Prostate gland (tissue), 2 donors: ENCODE data around the gene FUCA2.

Experiments
- POLR2A ChIP-seq: fragments of 450-650 bp; IDR thresholded peaks from one replicate; pipeline ENCODE4 v1.6.1; 2016; ENCODE audit warnings: antibody characterized with exemption, mild to moderate bottlenecking
- POLR2AphosphoS5 ChIP-seq: sonication (generic); formaldehyde crosslinking; IDR thresholded peaks from one replicate; pipeline ENCODE4 v1.6.1; 2017; ENCODE audit warnings: antibody characterized with exemption
- TF ChIP-seq, protein P1 (sequence below), 4 experiments: fragments of 200-600 bp in 2 of 4; fragments of 450-650 bp in 2 of 4; sonication (generic) in 2 of 4; IDR thresholded peaks; 1 replicate in 3 of 4; 2 replicates in 1 of 4; pipeline ENCODE4 v1.5.1; 2016 to 2019; ENCODE audit warnings: antibody characterized with exemption in 4 of 4, mild to moderate bottlenecking in 2 of 4, moderate library complexity in 2 of 4

DNA sequence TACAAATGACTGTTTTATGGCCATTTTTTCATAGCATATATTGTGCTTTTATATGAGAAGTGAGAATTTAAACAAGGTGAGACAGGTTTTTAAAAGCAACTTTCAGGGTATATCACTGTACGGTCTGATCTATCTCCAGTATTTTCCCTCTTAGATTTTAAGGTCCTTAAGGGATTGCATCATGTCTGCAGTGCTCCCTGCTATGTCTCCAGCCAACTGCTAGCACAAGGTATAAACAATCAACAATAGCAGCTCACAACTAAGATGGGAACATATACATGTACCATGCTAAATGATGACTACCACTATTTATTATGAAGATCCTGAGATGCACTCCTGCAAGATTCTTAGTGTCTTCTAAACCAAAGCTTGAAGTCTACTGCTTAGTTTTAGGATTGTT is 7.2 kb downstream of the FUCA2 start:
- TF ChIP-seq, protein P1, sequence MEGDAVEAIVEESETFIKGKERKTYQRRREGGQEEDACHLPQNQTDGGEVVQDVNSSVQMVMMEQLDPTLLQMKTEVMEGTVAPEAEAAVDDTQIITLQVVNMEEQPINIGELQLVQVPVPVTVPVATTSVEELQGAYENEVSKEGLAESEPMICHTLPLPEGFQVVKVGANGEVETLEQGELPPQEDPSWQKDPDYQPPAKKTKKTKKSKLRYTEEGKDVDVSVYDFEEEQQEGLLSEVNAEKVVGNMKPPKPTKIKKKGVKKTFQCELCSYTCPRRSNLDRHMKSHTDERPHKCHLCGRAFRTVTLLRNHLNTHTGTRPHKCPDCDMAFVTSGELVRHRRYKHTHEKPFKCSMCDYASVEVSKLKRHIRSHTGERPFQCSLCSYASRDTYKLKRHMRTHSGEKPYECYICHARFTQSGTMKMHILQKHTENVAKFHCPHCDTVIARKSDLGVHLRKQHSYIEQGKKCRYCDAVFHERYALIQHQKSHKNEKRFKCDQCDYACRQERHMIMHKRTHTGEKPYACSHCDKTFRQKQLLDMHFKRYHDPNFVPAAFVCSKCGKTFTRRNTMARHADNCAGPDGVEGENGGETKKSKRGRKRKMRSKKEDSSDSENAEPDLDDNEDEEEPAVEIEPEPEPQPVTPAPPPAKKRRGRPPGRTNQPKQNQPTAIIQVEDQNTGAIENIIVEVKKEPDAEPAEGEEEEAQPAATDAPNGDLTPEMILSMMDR (IDR thresholded peaks at IDR 0.05), result no peak
- TF ChIP-seq POLR2A, result no peak
- no peak for TF ChIP-seq POLR2AphosphoS5
